ENCODE data around the gene WNT7B.

The WNT7B gene

GRCh38 chr22:45977003-45977411, at the start of gene WNT7B:
Gene WNT7B, minus strand, starts transcription at chr22:45977162. Its CDS starts 408 bp downstream, at chr22:45976754.
- no peak for DNase-seq

GRCh38 chr22:46025973-46026898, 49.3 kb upstream of the WNT7B start:
- no peak for DNase-seq

- no peak for DNase-seq
These were observed 48.4 kb upstream of the WNT7B start for GRCh38 chr22:46025225-46025972.

GRCh38 chr22:46024136-46024840, 47.3 kb upstream of the WNT7B start:
- DNase-seq, result no peak

- no peak for DNase-seq
These were observed 46.6 kb upstream of the WNT7B start for GRCh38 chr22:46023558-46023981.

GRCh38 chr22:46022881-46023512, 46.0 kb upstream of the WNT7B start:
- DNase-seq, result no peak

- DNase-seq, result no peak
These were observed 44.6 kb upstream of the WNT7B start for GRCh38 chr22:46021577-46021976.

GRCh38 chr22:46019351-46019750, 42.4 kb upstream of the WNT7B start:
- DNase-seq, result no peak

GRCh38 chr22:46018859-46019258, 41.9 kb upstream of the WNT7B start:
- DNase-seq, result no peak

- no peak for DNase-seq
These were observed 40.2 kb upstream of the WNT7B start for GRCh38 chr22:46017166-46017565.

GRCh38 chr22:46013460-46014416, 36.8 kb upstream of the WNT7B start:
- peak; percentile 91 for DNase-seq

GRCh38 chr22:46012881-46013281, 35.9 kb upstream of the WNT7B start:
- no peak for DNase-seq

- no peak for DNase-seq
These were observed 35.4 kb upstream of the WNT7B start for GRCh38 chr22:46012182-46012880.

- DNase-seq, result no peak
These were observed 34.7 kb upstream of the WNT7B start for GRCh38 chr22:46011627-46012181.

- DNase-seq, result no peak
These were observed 34.1 kb upstream of the WNT7B start for GRCh38 chr22:46010951-46011626.

GRCh38 chr22:46010207-46010867, 33.4 kb upstream of the WNT7B start:
- no peak for DNase-seq

GRCh38 chr22:46009730-46010129, 32.8 kb upstream of the WNT7B start:
- no peak for DNase-seq

- DNase-seq, result no peak
These were observed 32.1 kb upstream of the WNT7B start for GRCh38 chr22:46008836-46009596.

GRCh38 chr22:46008291-46008690, 31.3 kb upstream of the WNT7B start:
- DNase-seq, result no peak

All from stimulated activated CD4-positive, alpha-beta T cell treated with anti-CD3 and anti-CD28 coated beads, Interleukin-12 subunit alpha, Interleukin-12 subunit beta, amount 100 ng/mL, for 4 hours (primary cell).